ENCODE data around the gene RSPH6A.
A peak's percentile ranks its signal among the peaks of the same experiment; 100 is the strongest.

The RSPH6A gene

GRCh38 chr19:45780448-45781213, 34.5 kb downstream of the RSPH6A start:
- no peak for DNase-seq (ENCODE audit: low read depth in 2 of 2)

- no peak for DNase-seq (ENCODE audit: low read depth in 2 of 2)
Measured at GRCh38 chr19:45780146-45780447, 35.0 kb downstream of the RSPH6A start.

GRCh38 chr19:45779231-45780145, 35.6 kb downstream of the RSPH6A start:
- DNase-seq (ENCODE audit: low read depth in 2 of 2), result no peak

- no peak for DNase-seq (ENCODE audit: low read depth in 2 of 2)
Measured at GRCh38 chr19:45778010-45778661, 37.0 kb downstream of the RSPH6A start.

- no peak for DNase-seq (ENCODE audit: low read depth in 2 of 2)
Measured at GRCh38 chr19:45777395-45777961, 37.6 kb downstream of the RSPH6A start.

GRCh38 chr19:45774765-45775164, 40.3 kb downstream of the RSPH6A start:
- no peak for DNase-seq (ENCODE audit: low read depth in 2 of 2)

- no peak for DNase-seq (ENCODE audit: low read depth in 2 of 2)
Measured at GRCh38 chr19:45773384-45773783, 41.7 kb downstream of the RSPH6A start.

- DNase-seq (ENCODE audit: low read depth in 2 of 2), result no peak
Measured at GRCh38 chr19:45772912-45773311, 42.2 kb downstream of the RSPH6A start.

GRCh38 chr19:45772130-45772840, 42.8 kb downstream of the RSPH6A start:
- DNase-seq (ENCODE audit: low read depth in 2 of 2), result no peak

GRCh38 chr19:45771311-45771933, 43.7 kb downstream of the RSPH6A start:
- no peak for DNase-seq (ENCODE audit: low read depth in 2 of 2)

- peak; percentile 95 to 96 for DNase-seq (ENCODE audit: low read depth in 2 of 2)
Measured at GRCh38 chr19:45770192-45771101, 44.7 kb downstream of the RSPH6A start.

GRCh38 chr19:45769821-45770191, 45.3 kb downstream of the RSPH6A start:
- DNase-seq (ENCODE audit: low read depth in 2 of 2), result no peak

- DNase-seq (ENCODE audit: low read depth in 2 of 2), result peak; percentile 97
Measured at GRCh38 chr19:45768984-45769782, 45.9 kb downstream of the RSPH6A start, which contains the start of gene SIX5. TSS of gene SIX5 (minus strand) at chr19:45769252. CDS start at chr19:45768844, 408 bp downstream.

- no peak for DNase-seq (ENCODE audit: low read depth in 2 of 2)
Measured at GRCh38 chr19:45768655-45768983, 46.5 kb downstream of the RSPH6A start.

- no peak for DNase-seq (ENCODE audit: low read depth in 2 of 2)
Measured at GRCh38 chr19:45767881-45768654, 47.0 kb downstream of the RSPH6A start.

- peak; percentile 51 to 61 for DNase-seq (ENCODE audit: low read depth in 2 of 2)
Measured at GRCh38 chr19:45767410-45767880, 47.7 kb downstream of the RSPH6A start.

- DNase-seq (ENCODE audit: low read depth in 2 of 2), result no peak
Measured at GRCh38 chr19:45766869-45767346, 48.2 kb downstream of the RSPH6A start.

- no peak for DNase-seq (ENCODE audit: low read depth in 2 of 2)
Measured at GRCh38 chr19:45766296-45766868, 48.7 kb downstream of the RSPH6A start.
